K562 (cell line): ENCODE measurements around the gene TMEM178A. TPM values are rescaled to one million over a fixed set of nuclear protein-coding genes. Genes with fewer than 3 reads are reported as not detected.
A peak's percentile ranks its signal among the peaks of the same experiment; 100 is the strongest.

Source experiments
- ATAC-seq: fragments of 200-7000 bp; cut with Tn5 transposase; 3 replicates; pipeline ENCODE4 v1.9.1; 2020; ENCODE audit warnings: moderate library complexity
- BruUV-seq: library from RNA; stranded (reverse); fragments of 400-500 nt; replicated peaks from 2 replicates; lab custom pipeline; 2021; lab: Mats Ljungman, UMichigan
- CTCF ChIA-PET: fragments of 300-600 bp; formaldehyde crosslinking; extraction: SDS; loops from one replicate; lab custom pipeline; 2021; ENCODE audit warnings: low intra/inter-chr PET ratio; lab: Yijun Ruan, JAX
- POLR2A ChIA-PET: fragments of 300-600, 350-650 bp; sonication (Branson Sonifier 250); formaldehyde crosslinking; extraction: SDS; loops from one replicate; lab custom pipeline; 2021; ENCODE audit warnings: antibody characterized with exemption, inconsistent platforms; lab: Yijun Ruan, JAX
- DNase-seq, 4 experiments: peaks; one replicate each; pipeline versions ENCODE4 v3.0.0 to v3.0.0-alpha.2; 2011 to 2018; ENCODE audit warnings: low spot score in 3 of 4, mixed read lengths in 3 of 4; ENCODE audit errors: extremely low read depth in 1 of 4
- FAIRE-seq: peaks from 2 replicates; lab custom pipeline; 2011; peaks lifted over from hg19 to GRCh38; lab: Jason Lieb, UNC
- H2AFZ ChIP-seq: 2 replicates; pipeline ENCODE4 v1.6.0; 2011; ENCODE audit warnings: low read depth, low read length, control low read depth, inconsistent platforms
- H3K27ac ChIP-seq: fragments of 200-600 bp; 3 replicates; pipeline ENCODE4 v1.8.0; 2011; ENCODE audit warnings: low read depth, mild to moderate bottlenecking, control low read depth, inconsistent platforms, low read length, moderate library complexity, mixed read lengths; ENCODE audit errors: extremely low read depth
- H3K27me3 ChIP-seq, 2 experiments: fragments of 300-600 bp in 1 of 2; 2 replicates in 1 of 2; 3 replicates in 1 of 2; pipeline versions ENCODE4 v1.6.0 to v1.8.0; 2011; ENCODE audit warnings: inconsistent platforms in 2 of 2, low read length in 2 of 2, mild to moderate bottlenecking in 1 of 2, mixed read lengths in 1 of 2, moderate library complexity in 1 of 2; ENCODE audit not compliant: control insufficient read depth in 2 of 2, insufficient read depth in 2 of 2
- H3K36me3 ChIP-seq: fragments of 300-600 bp; 3 replicates; pipeline ENCODE4 v1.8.0; 2011; ENCODE audit warnings: mild to moderate bottlenecking, low read length, inconsistent platforms; ENCODE audit not compliant: control insufficient read depth, insufficient read depth
- H3K4me1 ChIP-seq, 2 experiments: fragments of 200-600 bp in 1 of 2; replicated peaks in 1 of 2; 2 replicates in 1 of 2; 3 replicates in 1 of 2; pipeline versions ENCODE4 v1.5.1 to v1.8.0; 2011; ENCODE audit warnings: inconsistent platforms in 2 of 2, low read length in 2 of 2, mild to moderate bottlenecking in 1 of 2, mixed read lengths in 1 of 2, moderate library complexity in 1 of 2; ENCODE audit not compliant: control insufficient read depth in 2 of 2, insufficient read depth in 2 of 2
- H3K4me2 ChIP-seq: 2 replicates; pipeline ENCODE4 v1.6.1; 2011; ENCODE audit warnings: low read length, control low read depth, inconsistent platforms, mixed read lengths; ENCODE audit not compliant: insufficient read depth
- H3K4me3 ChIP-seq: fragments of 200-600 bp; sonication (generic), shearing (Covaris generic); 2 replicates; pipeline ENCODE4 v1.5.1; 2016; ENCODE audit warnings: control low read depth, inconsistent platforms
- H3K79me2 ChIP-seq: fragments of 200-600 bp; 3 replicates; pipeline ENCODE4 v1.8.0; 2011; ENCODE audit warnings: low read length, inconsistent platforms; ENCODE audit not compliant: control insufficient read depth, insufficient read depth
- H3K9ac ChIP-seq, 2 experiments: 2 replicates each; pipeline versions ENCODE4 v1.6.0 to v1.6.1; 2011; ENCODE audit warnings: low read depth in 2 of 2, low read length in 2 of 2, control low read depth in 1 of 2, inconsistent platforms in 1 of 2, mild to moderate bottlenecking in 1 of 2, mixed read lengths in 1 of 2; ENCODE audit not compliant: insufficient read depth in 1 of 2
- H3K9me1 ChIP-seq: one replicate; pipeline ENCODE4 v1.6.0; 2011; ENCODE audit warnings: inconsistent platforms, mild to moderate bottlenecking, low read length, moderate library complexity; ENCODE audit not compliant: control insufficient read depth, insufficient read depth
- H3K9me3 ChIP-seq: replicated peaks from 2 replicates; pipeline ENCODE4 v1.5.1; 2011; ENCODE audit warnings: low read depth, low read length, inconsistent platforms; ENCODE audit not compliant: control insufficient read depth, insufficient read depth
- H4K20me1 ChIP-seq: replicated peaks from 2 replicates; pipeline ENCODE4 v1.6.1; 2011; ENCODE audit warnings: low read length, inconsistent platforms, mixed read lengths; ENCODE audit not compliant: control insufficient read depth, insufficient read depth
- CBFA2T3 ChIP-seq: fragments of 450-650 bp; IDR thresholded peaks from 2 replicates; pipeline ENCODE4 v1.6.1; 2017
- HDAC2 ChIP-seq: fragments of 450-650 bp; IDR thresholded peaks from 2 replicates; pipeline ENCODE4 v1.6.1; 2016; ENCODE audit warnings: mild to moderate bottlenecking
- HEY1 ChIP-seq: fragments of 250-450 bp; sonication (Bioruptor Pico); IDR thresholded peaks from 2 replicates; pipeline ENCODE4 v1.5.0; 2020; ENCODE audit warnings: mild to moderate bottlenecking, moderate library complexity, borderline replicate concordance
- JUND ChIP-seq, 2 experiments: IDR thresholded peaks; 2 replicates in 1 of 2; 3 replicates in 1 of 2; pipeline ENCODE4 v1.6.1; 2011; ENCODE audit warnings: borderline replicate concordance in 2 of 2, low read depth in 2 of 2, low read length in 2 of 2, improper control_type of control experiment in 1 of 2, missing biosample characterization in 1 of 2, missing genetic modification characterization in 1 of 2, missing genetic modification reagents in 1 of 2
- KLF16 ChIP-seq: IDR thresholded peaks from 2 replicates; pipeline ENCODE4 v1.6.1; 2016; ENCODE audit warnings: antibody characterized with exemption
- NFE2 ChIP-seq: IDR thresholded peaks from 2 replicates; pipeline ENCODE4 v1.6.1; 2014; ENCODE audit warnings: antibody characterized with exemption, low read depth
- ZNF583 ChIP-seq: fragments of 250-450 bp; sonication (Bioruptor Pico); IDR thresholded peaks from 2 replicates; pipeline ENCODE4 v1.4.0; 2020
- WGBS: fragments of 100-300 bp; shearing (Covaris generic); methylation state at CpG from one replicate; pipeline ENCODE4 v1.1.6; 2016; ENCODE audit warnings: low coverage, mixed read lengths; ENCODE audit not compliant: insufficient coverage; ENCODE audit errors: missing lambda C conversion rate; 5-methylcytosine and 5-hydroxymethylcytosine counted together
- in situ Hi-C: fragments of 300-500 bp; cut with MboI; formaldehyde crosslinking; loops from 4 replicates; pipeline ENCODE4 v1.15.0; 2018; ENCODE audit warnings: inconsistent platforms, mixed read lengths
- intact Hi-C: fragments of 100-400 bp; cut with micrococcal nuclease; formaldehyde crosslinking; loops from 2 replicates; pipeline ENCODE4 v1.14.2; 2022
- polyA plus RNA-seq, 8 experiments: library from polyadenylated mRNA; depleted of rRNA in 4 of 8; stranded (reverse) in 5 of 8; unstranded in 3 of 8; fragments of >200 nt; fragmentation: Nextera tagmentation in 2 of 8; fragmentation: Illumina TruSeq in 1 of 8; extraction: Ambion mirVana in 2 of 8; extraction: Trizol in 1 of 8; gene quantifications; 2 replicates each; pipeline versions ENCODE4 v1.2.1 to v1.2.3, GENCODE V29; 2011 to 2014; ENCODE audit warnings: inconsistent platforms in 1 of 8, missing spikeins in 1 of 8
- total RNA-seq, 7 experiments: library from RNA; depleted of rRNA in 6 of 7; stranded (reverse); fragments of >200 nt in 6 of 7; fragmentation: Illumina TruSeq in 2 of 7; extraction: Trizol in 2 of 7; gene quantifications; 2 replicates each; pipeline versions ENCODE4 v1.2.1 to v1.2.3, GENCODE V29; 2011 to 2021; ENCODE audit warnings: low replicate concordance in 1 of 7
- TF ChIP-seq, protein P1 (sequence below): fragments of 250-450 bp; sonication (Bioruptor Pico); IDR thresholded peaks from 2 replicates; pipeline ENCODE4 v1.9.0; 2021; ENCODE audit warnings: mild to moderate bottlenecking
- TF ChIP-seq, protein P2 (sequence below): fragments of 250-450 bp; sonication (Bioruptor Pico); IDR thresholded peaks from 2 replicates; pipeline ENCODE4 v1.5.0; 2021
- TF ChIP-seq, protein P3 (sequence below), 2 experiments: fragments of 450-650 bp in 1 of 2; sonication (generic) in 1 of 2; formaldehyde crosslinking; conservative IDR thresholded peaks; 2 replicates each; pipeline versions ENCODE4 v1.4.0 to v1.8.1; 2020 to 2022; ENCODE audit warnings: mild to moderate bottlenecking in 1 of 2, missing genetic modification reagents in 1 of 2

Gene TMEM178A
- total and polyA plus RNA-seq, 9 of the 15 experiments (the other 6 are each of a cell fraction or from before 2014, with no cell fraction given), result 0.04 to 0.17 TPM; not detected in 7

DNA sequence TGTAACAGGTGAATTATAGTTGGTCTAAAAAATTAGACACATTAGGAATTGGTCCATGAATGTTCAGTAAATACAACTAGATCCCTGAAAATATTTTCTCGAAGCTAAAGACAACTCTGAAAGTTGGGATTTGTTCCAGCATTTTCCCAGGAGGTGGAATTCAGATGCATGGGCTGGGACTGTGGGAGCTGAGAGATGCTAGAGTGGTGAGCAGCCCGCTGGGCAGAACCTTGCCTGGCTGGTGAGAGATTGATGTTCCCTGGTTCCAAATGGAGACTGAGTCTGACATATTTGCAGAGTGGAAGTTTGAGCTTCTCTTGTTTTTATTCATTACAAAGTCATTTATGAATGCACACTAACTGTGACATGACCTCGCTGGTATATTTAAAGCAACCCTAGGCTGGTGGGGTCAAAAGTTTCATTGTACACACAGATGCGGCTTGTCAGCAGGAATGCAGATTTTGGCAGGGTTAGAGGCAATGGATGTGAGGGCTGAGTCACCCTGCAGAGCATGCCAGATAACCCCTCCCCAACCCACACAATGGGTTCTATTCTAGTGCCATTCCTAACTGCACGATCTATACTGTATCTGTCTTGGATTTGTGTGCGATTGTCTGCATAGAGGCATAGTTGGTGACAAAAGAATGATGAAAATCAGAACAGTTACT, 23.5 kb upstream of the TMEM178A start:
- Histone ChIP-seq H3K27ac (no peak overlapping the region), H3K4me1 (no peaks in the 10 kb centered on the region), H3K79me2 (no peaks in the 10 kb centered on the region), H4K20me1 (no peaks in the 10 kb centered on the region), H3K9ac (no peak overlapping the region), H3K36me3 (no peaks in the 10 kb centered on the region), H3K4me2 (no peak overlapping the region), H2AFZ (no peak overlapping the region), H3K9me3 (no peaks in the 10 kb centered on the region; the same call in 1 of the 2 replicates), H3K27me3 (peaks cover 8 to 12% of the 10 kb centered on the region in 2 experiments; a peak in 4 of 5 replicates), H3K9me1 (no peaks in the 10 kb centered on the region), H3K4me3 (no peak overlapping the region)
- POLR2A ChIA-PET, result no interaction called here
- DNase-seq (peak in 1 of 4 experiments; percentile 12), FAIRE-seq (no peak), ATAC-seq (no peak; the same call in 1 of the 3 replicates)
- no TSS peak for BruUV-seq
- WGBS, result 0% methylated on average over 6 of the region's 6 CpGs
- TF ChIP-seq JUND (IDR thresholded peaks at IDR 0.05; ENCODE audit: borderline replicate concordance, low read depth, low read length), result 0 out of 2 replicates have a peak, but pooled peaks have one; percentile 2
- TF ChIP-seq JUND (tag; IDR thresholded peaks at IDR 0.05; ENCODE audit: borderline replicate concordance, low read depth, low read length), result no peak
- TF ChIP-seq KLF16, result no peak
- TF ChIP-seq, protein P1, sequence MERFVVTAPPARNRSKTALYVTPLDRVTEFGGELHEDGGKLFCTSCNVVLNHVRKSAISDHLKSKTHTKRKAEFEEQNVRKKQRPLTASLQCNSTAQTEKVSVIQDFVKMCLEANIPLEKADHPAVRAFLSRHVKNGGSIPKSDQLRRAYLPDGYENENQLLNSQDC (CRISPR knock-in tag), result no peak
- TF ChIP-seq CBFA2T3, result peak; percentile 39
- TF ChIP-seq ZNF583 (CRISPR knock-in tag), result no peak
- TF ChIP-seq NFE2, result 0 out of 2 replicates have a peak, but pooled peaks have one; percentile 27
- no peak for TF ChIP-seq HEY1
- TF ChIP-seq, protein P2, sequence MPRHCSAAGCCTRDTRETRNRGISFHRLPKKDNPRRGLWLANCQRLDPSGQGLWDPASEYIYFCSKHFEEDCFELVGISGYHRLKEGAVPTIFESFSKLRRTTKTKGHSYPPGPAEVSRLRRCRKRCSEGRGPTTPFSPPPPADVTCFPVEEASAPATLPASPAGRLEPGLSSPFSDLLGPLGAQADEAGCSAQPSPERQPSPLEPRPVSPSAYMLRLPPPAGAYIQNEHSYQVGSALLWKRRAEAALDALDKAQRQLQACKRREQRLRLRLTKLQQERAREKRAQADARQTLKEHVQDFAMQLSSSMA, result no peak
- TF ChIP-seq, protein P3, sequence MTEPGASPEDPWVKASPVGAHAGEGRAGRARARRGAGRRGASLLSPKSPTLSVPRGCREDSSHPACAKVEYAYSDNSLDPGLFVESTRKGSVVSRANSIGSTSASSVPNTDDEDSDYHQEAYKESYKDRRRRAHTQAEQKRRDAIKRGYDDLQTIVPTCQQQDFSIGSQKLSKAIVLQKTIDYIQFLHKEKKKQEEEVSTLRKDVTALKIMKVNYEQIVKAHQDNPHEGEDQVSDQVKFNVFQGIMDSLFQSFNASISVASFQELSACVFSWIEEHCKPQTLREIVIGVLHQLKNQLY (CRISPR knock-in tag; conservative IDR thresholded peaks at IDR 0.05), result no peak
- TF ChIP-seq HDAC2, result no peak
- in situ Hi-C loops (no loop called here), intact Hi-C loops (no loop called here)
- CTCF ChIA-PET, result no interaction called here
